ENCODE results near the gene TMEM88. TPM values are rescaled to one million over a fixed set of nuclear protein-coding genes. Genes with fewer than 3 reads are reported as not detected.

TMEM88 gene
- total RNA-seq, 1 donor from 2014 or later: 10.2 TPM

DNA sequence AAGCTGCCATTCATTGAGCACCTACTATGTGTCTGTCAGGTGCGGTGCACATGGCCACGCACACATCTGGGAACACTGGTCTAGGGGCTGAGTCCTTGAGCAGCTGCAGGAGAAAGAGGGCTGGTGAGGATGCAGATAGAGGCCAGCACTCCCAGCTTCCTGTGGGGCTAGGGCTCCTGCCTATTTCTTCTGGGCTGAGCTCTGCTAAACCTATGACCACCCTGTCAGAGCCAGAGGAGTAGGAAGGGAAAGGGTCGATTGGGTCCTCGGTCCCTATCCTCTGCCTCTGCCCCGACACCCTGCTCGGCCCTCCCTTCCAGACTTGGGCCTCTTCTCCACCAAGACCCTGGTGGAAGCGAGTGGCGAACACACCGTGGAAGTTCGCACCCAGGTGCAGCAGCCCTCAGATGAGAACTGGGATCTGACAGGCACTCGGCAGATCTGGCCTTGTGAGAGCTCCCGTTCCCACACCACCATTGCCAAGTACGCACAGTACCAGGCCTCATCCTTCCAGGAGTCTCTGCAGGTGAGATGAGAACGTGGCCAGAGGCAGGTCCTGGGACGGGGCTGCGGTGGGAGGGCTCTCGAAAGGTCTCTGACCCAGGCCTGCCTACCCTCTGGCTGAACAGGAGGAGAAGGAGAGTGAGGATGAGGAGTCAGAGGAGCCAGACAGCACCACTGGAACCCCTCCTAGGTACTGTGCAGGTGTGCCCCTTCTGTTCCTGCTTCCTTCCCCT lies 4.0 kb upstream of the TMEM88 start:
- peak overlapping the region; percentile 43 for H3K27ac Mint-ChIP-seq

DNA sequence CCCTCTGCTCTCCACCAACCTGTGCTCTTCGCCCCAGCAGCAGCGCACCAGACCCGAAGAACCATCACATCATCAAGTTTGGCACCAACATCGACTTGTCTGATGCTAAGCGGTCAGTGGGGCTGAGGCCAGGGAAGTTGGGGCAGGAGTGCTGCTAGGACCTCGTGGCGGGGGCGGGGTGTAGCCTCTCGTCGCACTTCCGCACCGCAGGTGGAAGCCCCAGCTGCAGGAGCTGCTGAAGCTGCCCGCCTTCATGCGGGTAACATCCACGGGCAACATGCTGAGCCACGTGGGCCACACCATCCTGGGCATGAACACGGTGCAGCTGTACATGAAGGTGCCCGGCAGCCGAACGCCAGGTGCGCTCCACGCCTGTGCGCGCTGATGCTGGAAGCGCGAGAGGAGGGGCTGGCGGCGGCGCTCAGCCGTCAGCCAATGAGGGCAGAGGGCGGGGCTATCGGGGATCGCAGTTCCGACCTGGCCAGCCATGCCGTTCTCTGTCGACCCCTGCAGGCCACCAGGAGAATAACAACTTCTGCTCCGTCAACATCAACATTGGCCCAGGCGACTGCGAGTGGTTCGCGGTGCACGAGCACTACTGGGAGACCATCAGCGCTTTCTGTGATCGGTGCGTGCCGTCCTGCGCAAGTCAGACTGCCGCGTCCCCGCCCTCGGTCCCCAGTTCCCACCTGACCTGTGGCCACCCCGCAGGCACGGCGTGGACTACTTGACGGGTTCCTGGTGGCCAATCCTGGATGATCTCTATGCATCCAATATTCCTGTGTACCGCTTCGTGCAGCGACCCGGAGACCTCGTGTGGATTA lies 3.2 kb upstream of the TMEM88 start:
- Mint-ChIP-seq H3K4me1 (ENCODE audit: unreplicated experiment) (peaks cover 17% of the 10 kb centered on the region), H3K36me3 (peaks cover 10% of the 10 kb centered on the region), H3K27me3 (no peaks in the 10 kb centered on the region), H3K27ac (no peak overlapping the region), H3K9me3 (no peaks in the 10 kb centered on the region), H3K4me3 (peak overlapping the region; percentile 41)
- peak; percentile 94 for DNase-seq (ENCODE audit: extremely low spot score, unreplicated experiment)
- TF ChIP-seq, protein P1, sequence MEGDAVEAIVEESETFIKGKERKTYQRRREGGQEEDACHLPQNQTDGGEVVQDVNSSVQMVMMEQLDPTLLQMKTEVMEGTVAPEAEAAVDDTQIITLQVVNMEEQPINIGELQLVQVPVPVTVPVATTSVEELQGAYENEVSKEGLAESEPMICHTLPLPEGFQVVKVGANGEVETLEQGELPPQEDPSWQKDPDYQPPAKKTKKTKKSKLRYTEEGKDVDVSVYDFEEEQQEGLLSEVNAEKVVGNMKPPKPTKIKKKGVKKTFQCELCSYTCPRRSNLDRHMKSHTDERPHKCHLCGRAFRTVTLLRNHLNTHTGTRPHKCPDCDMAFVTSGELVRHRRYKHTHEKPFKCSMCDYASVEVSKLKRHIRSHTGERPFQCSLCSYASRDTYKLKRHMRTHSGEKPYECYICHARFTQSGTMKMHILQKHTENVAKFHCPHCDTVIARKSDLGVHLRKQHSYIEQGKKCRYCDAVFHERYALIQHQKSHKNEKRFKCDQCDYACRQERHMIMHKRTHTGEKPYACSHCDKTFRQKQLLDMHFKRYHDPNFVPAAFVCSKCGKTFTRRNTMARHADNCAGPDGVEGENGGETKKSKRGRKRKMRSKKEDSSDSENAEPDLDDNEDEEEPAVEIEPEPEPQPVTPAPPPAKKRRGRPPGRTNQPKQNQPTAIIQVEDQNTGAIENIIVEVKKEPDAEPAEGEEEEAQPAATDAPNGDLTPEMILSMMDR (conservative IDR thresholded peaks at IDR 0.05): peak; percentile 95

More for the DNA sequence above, 4.0 kb upstream of the TMEM88 start:
- DNase-seq (ENCODE audit: extremely low spot score, unreplicated experiment): no peak
- H3K27me3 Mint-ChIP-seq: no peaks in the 10 kb centered on the region
- TF ChIP-seq, protein P1 (conservative IDR thresholded peaks at IDR 0.05): no peak
- peaks cover 9% of the 10 kb centered on the region for H3K36me3 Mint-ChIP-seq
- peaks cover 14% of the 10 kb centered on the region for H3K4me1 Mint-ChIP-seq (ENCODE audit: unreplicated experiment)
- no peaks in the 10 kb centered on the region for H3K9me3 Mint-ChIP-seq
- H3K4me3 Mint-ChIP-seq: no peak overlapping the region

DNA sequence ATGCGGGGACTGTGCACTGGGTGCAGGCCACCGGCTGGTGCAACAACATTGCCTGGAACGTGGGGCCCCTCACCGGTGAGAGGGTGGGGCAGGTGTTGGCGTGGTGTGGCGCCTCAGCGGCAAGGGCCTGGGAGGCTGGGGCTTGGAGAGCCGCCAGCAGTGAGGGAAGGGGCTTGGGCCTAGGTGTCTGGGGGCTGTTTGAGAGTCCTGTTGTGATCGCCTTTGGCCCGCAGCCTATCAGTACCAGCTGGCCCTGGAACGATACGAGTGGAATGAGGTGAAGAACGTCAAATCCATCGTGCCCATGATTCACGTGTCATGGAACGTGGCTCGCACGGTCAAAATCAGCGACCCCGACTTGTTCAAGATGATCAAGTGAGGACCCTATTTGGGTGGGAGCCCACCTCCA lies 2.6 kb upstream of the TMEM88 start:
- TF ChIP-seq, protein P1 (conservative IDR thresholded peaks at IDR 0.05): no peak
- H3K27ac Mint-ChIP-seq: peak overlapping the region; percentile 39
- no peaks in the 10 kb centered on the region for H3K27me3 Mint-ChIP-seq
- peaks cover 10% of the 10 kb centered on the region for H3K36me3 Mint-ChIP-seq
- DNase-seq (ENCODE audit: extremely low spot score, unreplicated experiment): no peak
- no peak overlapping the region for H3K4me3 Mint-ChIP-seq
- H3K4me1 Mint-ChIP-seq (ENCODE audit: unreplicated experiment): peaks cover 17% of the 10 kb centered on the region
- no peaks in the 10 kb centered on the region for H3K9me3 Mint-ChIP-seq

DNA sequence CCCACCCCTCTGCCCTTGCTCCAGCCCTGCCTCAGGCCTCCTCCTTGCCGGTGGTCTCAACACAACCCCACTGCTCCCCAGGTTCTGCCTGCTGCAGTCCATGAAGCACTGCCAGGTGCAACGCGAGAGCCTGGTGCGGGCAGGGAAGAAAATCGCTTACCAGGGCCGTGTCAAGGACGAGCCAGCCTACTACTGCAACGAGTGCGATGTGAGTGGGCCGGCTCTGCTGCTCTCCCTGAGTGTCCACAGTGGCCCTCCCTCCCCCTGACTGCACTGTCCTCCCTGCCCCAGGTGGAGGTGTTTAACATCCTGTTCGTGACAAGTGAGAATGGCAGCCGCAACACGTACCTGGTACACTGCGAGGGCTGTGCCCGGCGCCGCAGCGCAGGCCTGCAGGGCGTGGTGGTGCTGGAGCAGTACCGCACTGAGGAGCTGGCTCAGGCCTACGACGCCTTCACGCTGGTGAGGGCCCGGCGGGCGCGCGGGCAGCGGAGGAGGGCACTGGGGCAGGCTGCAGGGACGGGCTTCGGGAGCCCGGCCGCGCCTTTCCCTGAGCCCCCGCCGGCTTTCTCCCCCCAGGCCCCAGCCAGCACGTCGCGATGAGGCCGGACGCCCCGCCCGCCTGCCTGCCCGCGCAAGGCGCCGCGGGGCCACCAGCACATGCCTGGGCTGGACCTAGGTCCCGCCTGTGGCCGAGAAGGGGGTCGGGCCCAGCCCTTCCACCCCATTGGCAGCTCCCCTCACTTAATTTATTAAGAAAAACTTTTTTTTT lies 1.8 kb upstream of the TMEM88 start:
- peak; percentile 70 for DNase-seq (ENCODE audit: extremely low spot score, unreplicated experiment)
- TF ChIP-seq, protein P1 (conservative IDR thresholded peaks at IDR 0.05): no peak
- H3K36me3 Mint-ChIP-seq: peaks cover 10% of the 10 kb centered on the region
- peak overlapping the region; percentile 39 for H3K27ac Mint-ChIP-seq
- peaks cover 17% of the 10 kb centered on the region for H3K4me1 Mint-ChIP-seq (ENCODE audit: unreplicated experiment)
- no peaks in the 10 kb centered on the region for H3K9me3 Mint-ChIP-seq
- no peaks in the 10 kb centered on the region for H3K27me3 Mint-ChIP-seq
- H3K4me3 Mint-ChIP-seq: no peak overlapping the region

DNA sequence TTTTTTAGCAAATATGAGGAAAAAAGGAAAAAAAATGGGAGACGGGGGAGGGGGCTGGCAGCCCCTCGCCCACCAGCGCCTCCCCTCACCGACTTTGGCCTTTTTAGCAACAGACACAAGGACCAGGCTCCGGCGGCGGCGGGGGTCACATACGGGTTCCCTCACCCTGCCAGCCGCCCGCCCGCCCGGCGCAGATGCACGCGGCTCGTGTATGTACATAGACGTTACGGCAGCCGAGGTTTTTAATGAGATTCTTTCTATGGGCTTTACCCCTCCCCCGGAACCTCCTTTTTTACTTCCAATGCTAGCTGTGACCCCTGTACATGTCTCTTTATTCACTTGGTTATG lies 1.2 kb upstream of the TMEM88 start:
- Mint-ChIP-seq H3K36me3 (peaks cover 10% of the 10 kb centered on the region), H3K27ac (peak overlapping the region; percentile 55), H3K27me3 (no peaks in the 10 kb centered on the region), H3K4me1 (ENCODE audit: unreplicated experiment) (peaks cover 17% of the 10 kb centered on the region), H3K4me3 (no peak overlapping the region), H3K9me3 (no peaks in the 10 kb centered on the region)
- DNase-seq (ENCODE audit: extremely low spot score, unreplicated experiment): peak; percentile 71
- TF ChIP-seq, protein P1 (conservative IDR thresholded peaks at IDR 0.05): no peak
